HepG2 (cell line): ENCODE measurements around the gene SIVA1. TPM values are rescaled to one million over a fixed set of nuclear protein-coding genes. Genes with fewer than 3 reads are reported as not detected.
A peak's percentile ranks its signal among the peaks of the same experiment; 100 is the strongest.

Source experiments
- CENPX ChIP-seq: sonication (generic); formaldehyde crosslinking; IDR thresholded peaks from 2 replicates; pipeline ENCODE4 v1.9.0; 2021; ENCODE audit warnings: mild to moderate bottlenecking, missing genetic modification reagents, moderate library complexity
- CREB1 ChIP-seq, 2 experiments: fragments of 450-650 bp in 1 of 2; IDR thresholded peaks; 2 replicates each; pipeline ENCODE4 v1.6.1; 2016 to 2017; ENCODE audit warnings: control low read depth in 1 of 2, mild to moderate bottlenecking in 1 of 2, missing compliant biosample characterization in 1 of 2, missing genetic modification characterization in 1 of 2
- KDM6A ChIP-seq: IDR thresholded peaks from 2 replicates; pipeline ENCODE4 v1.6.1; 2016; ENCODE audit warnings: low read depth
- MEF2D ChIP-seq: sonication (generic); formaldehyde crosslinking; IDR thresholded peaks from 2 replicates; pipeline ENCODE4 v1.5.1; 2020; ENCODE audit warnings: mild to moderate bottlenecking, missing genetic modification reagents
- SIX1 ChIP-seq: sonication (generic); formaldehyde crosslinking; IDR thresholded peaks from 2 replicates; pipeline ENCODE4 v1.4.0; 2020; ENCODE audit warnings: missing genetic modification reagents, borderline replicate concordance
- ZMAT3 ChIP-seq: sonication (generic); formaldehyde crosslinking; conservative IDR thresholded peaks from 2 replicates; pipeline ENCODE4 v1.7.0; 2021; ENCODE audit warnings: missing genetic modification reagents
- ZNF121 ChIP-seq: sonication (generic); formaldehyde crosslinking; IDR thresholded peaks from 2 replicates; pipeline ENCODE4 v1.5.0; 2020; ENCODE audit warnings: mild to moderate bottlenecking, missing genetic modification reagents
- ZNF253 ChIP-seq: sonication (generic); formaldehyde crosslinking; IDR thresholded peaks from 2 replicates; pipeline ENCODE4 v1.8.0; 2022; ENCODE audit warnings: mild to moderate bottlenecking, missing genetic modification reagents, borderline replicate concordance
- ZNF510 ChIP-seq: sonication (generic); formaldehyde crosslinking; IDR thresholded peaks from 2 replicates; pipeline ENCODE4 v1.4.0; 2020; ENCODE audit warnings: low read depth, mild to moderate bottlenecking, missing genetic modification reagents
- ZNF605 ChIP-seq: sonication (generic); formaldehyde crosslinking; IDR thresholded peaks from 2 replicates; pipeline ENCODE4 v1.8.0; 2022; ENCODE audit warnings: mild to moderate bottlenecking, missing genetic modification reagents
- ZNF720 ChIP-seq: sonication (generic); formaldehyde crosslinking; IDR thresholded peaks from 2 replicates; pipeline ENCODE4 v1.4.0; 2020; ENCODE audit warnings: missing genetic modification reagents
- polyA plus RNA-seq, 8 experiments: library from polyadenylated mRNA; depleted of rRNA in 3 of 8; stranded (reverse) in 7 of 8; unstranded in 1 of 8; fragments of >200 nt; fragmentation: Illumina TruSeq in 4 of 8; extraction: Trizol in 4 of 8; gene quantifications; 2 replicates each; pipeline versions ENCODE4 v1.2.1 to v1.2.3, GENCODE V29; 2011 to 2016; ENCODE audit warnings: low read depth in 4 of 8, missing spikeins in 1 of 8, mixed read lengths in 1 of 8; ENCODE audit not compliant: insufficient read depth in 1 of 8
- total RNA-seq, 5 experiments: library from RNA; depleted of rRNA; stranded (reverse); fragments of >200 nt; fragmentation: Illumina TruSeq; extraction: Trizol; gene quantifications; 2 replicates each; pipeline ENCODE4 v1.2.3, GENCODE V29; 2016; ENCODE audit warnings: low read depth in 1 of 5
- TF ChIP-seq, protein P1 (sequence below): sonication (generic); formaldehyde crosslinking; IDR thresholded peaks from 2 replicates; pipeline ENCODE4 v1.4.0; 2020; ENCODE audit warnings: missing genetic modification reagents, borderline replicate concordance
- TF ChIP-seq, protein P2 (sequence below): sonication (generic); formaldehyde crosslinking; IDR thresholded peaks from 2 replicates; pipeline ENCODE4 v1.4.0; 2020; ENCODE audit warnings: missing genetic modification reagents
- TF ChIP-seq, protein P3 (sequence below): sonication (generic); formaldehyde crosslinking; IDR thresholded peaks from 2 replicates; pipeline ENCODE4 v1.4.0; 2020; ENCODE audit warnings: mild to moderate bottlenecking, missing genetic modification reagents
- TF ChIP-seq, protein P4 (sequence below): sonication (generic); formaldehyde crosslinking; IDR thresholded peaks from 2 replicates; pipeline ENCODE4 v1.4.0; 2020; ENCODE audit warnings: missing genetic modification reagents
- TF ChIP-seq, protein P5 (sequence below): sonication (generic); formaldehyde crosslinking; IDR thresholded peaks from 2 replicates; pipeline ENCODE4 v1.8.1; 2023; ENCODE audit warnings: mild to moderate bottlenecking, moderate library complexity, missing genetic modification reagents
- TF ChIP-seq, protein P6 (sequence below): sonication (generic); formaldehyde crosslinking; IDR thresholded peaks from 2 replicates; pipeline ENCODE4 v1.5.0; 2020; ENCODE audit warnings: mild to moderate bottlenecking, missing genetic modification reagents

SIVA1 gene
- total and polyA plus RNA-seq, 2 of the 13 experiments (the other 11 are each of a cell fraction or from before 2014, with no cell fraction given) = 123 to 186 TPM

DNA sequence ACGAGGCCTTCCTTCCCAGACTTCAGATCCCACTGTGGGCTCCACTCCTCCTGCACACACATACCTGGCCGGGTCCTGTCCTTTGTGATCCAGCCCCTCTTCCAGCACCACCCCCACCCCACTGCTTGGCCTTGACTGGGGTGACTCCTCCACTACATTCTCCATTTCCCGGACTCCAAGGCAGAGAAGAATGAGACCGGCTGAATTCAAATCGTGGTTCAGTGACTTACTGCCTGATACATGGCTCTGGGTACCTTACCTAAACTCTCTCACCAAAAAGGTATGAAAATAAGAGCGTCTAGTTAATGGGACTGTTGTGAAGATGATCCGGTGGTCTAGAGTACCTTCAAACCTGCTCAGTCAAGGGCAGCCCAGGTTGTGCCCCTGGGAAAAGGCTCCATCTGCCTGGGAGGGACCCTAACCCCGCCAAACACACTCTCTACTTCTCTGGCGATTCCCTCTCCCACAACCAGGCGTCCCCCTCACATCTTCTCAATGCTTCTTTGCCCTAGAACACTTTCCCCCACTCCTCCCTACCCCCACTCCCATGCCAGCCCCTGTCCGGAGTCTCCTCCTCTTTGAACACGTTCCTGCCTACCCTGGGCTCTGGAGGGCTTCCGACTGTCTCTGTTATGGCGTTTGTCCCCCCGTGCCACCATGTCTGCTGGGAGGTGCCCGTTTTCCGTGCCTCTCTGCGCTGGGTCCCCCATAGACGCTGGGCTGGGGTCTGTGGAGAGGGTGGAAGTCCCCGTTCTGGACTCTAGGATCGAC lies 46.5 kb downstream of the SIVA1 start (continued):
- TF ChIP-seq, protein P1, sequence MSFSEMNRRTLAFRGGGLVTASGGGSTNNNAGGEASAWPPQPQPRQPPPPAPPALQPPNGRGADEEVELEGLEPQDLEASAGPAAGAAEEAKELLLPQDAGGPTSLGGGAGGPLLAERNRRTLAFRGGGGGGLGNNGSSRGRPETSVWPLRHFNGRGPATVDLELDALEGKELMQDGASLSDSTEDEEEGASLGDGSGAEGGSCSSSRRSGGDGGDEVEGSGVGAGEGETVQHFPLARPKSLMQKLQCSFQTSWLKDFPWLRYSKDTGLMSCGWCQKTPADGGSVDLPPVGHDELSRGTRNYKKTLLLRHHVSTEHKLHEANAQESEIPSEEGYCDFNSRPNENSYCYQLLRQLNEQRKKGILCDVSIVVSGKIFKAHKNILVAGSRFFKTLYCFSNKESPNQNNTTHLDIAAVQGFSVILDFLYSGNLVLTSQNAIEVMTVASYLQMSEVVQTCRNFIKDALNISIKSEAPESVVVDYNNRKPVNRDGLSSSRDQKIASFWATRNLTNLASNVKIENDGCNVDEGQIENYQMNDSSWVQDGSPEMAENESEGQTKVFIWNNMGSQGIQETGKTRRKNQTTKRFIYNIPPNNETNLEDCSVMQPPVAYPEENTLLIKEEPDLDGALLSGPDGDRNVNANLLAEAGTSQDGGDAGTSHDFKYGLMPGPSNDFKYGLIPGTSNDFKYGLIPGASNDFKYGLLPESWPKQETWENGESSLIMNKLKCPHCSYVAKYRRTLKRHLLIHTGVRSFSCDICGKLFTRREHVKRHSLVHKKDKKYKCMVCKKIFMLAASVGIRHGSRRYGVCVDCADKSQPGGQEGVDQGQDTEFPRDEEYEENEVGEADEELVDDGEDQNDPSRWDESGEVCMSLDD (CRISPR knock-in tag) = no peak
- no peak for TF ChIP-seq ZNF720 (CRISPR knock-in tag)
- TF ChIP-seq, protein P2, sequence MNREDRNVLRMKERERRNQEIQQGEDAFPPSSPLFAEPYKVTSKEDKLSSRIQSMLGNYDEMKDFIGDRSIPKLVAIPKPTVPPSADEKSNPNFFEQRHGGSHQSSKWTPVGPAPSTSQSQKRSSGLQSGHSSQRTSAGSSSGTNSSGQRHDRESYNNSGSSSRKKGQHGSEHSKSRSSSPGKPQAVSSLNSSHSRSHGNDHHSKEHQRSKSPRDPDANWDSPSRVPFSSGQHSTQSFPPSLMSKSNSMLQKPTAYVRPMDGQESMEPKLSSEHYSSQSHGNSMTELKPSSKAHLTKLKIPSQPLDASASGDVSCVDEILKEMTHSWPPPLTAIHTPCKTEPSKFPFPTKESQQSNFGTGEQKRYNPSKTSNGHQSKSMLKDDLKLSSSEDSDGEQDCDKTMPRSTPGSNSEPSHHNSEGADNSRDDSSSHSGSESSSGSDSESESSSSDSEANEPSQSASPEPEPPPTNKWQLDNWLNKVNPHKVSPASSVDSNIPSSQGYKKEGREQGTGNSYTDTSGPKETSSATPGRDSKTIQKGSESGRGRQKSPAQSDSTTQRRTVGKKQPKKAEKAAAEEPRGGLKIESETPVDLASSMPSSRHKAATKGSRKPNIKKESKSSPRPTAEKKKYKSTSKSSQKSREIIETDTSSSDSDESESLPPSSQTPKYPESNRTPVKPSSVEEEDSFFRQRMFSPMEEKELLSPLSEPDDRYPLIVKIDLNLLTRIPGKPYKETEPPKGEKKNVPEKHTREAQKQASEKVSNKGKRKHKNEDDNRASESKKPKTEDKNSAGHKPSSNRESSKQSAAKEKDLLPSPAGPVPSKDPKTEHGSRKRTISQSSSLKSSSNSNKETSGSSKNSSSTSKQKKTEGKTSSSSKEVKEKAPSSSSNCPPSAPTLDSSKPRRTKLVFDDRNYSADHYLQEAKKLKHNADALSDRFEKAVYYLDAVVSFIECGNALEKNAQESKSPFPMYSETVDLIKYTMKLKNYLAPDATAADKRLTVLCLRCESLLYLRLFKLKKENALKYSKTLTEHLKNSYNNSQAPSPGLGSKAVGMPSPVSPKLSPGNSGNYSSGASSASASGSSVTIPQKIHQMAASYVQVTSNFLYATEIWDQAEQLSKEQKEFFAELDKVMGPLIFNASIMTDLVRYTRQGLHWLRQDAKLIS (CRISPR knock-in tag) = no peak
- no peak for TF ChIP-seq CENPX
- no peak for TF ChIP-seq ZMAT3 (CRISPR knock-in tag)
- no peak for TF ChIP-seq ZNF253
- TF ChIP-seq, protein P3, sequence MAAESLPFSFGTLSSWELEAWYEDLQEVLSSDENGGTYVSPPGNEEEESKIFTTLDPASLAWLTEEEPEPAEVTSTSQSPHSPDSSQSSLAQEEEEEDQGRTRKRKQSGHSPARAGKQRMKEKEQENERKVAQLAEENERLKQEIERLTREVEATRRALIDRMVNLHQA (CRISPR knock-in tag) = no peak
- TF ChIP-seq ZNF605 (CRISPR knock-in tag) = 0 out of 2 replicates have a peak, but pooled peaks have one; percentile 12
- TF ChIP-seq CREB1 (IDR thresholded peaks at IDR 0.05) = no peak
- TF ChIP-seq CREB1 (CRISPR knock-in tag; IDR thresholded peaks at IDR 0.05) = no peak
- TF ChIP-seq, protein P4, sequence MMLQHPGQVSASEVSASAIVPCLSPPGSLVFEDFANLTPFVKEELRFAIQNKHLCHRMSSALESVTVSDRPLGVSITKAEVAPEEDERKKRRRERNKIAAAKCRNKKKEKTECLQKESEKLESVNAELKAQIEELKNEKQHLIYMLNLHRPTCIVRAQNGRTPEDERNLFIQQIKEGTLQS (CRISPR knock-in tag) = no peak
- no peak for TF ChIP-seq SIX1 (CRISPR knock-in tag)
- TF ChIP-seq, protein P5, sequence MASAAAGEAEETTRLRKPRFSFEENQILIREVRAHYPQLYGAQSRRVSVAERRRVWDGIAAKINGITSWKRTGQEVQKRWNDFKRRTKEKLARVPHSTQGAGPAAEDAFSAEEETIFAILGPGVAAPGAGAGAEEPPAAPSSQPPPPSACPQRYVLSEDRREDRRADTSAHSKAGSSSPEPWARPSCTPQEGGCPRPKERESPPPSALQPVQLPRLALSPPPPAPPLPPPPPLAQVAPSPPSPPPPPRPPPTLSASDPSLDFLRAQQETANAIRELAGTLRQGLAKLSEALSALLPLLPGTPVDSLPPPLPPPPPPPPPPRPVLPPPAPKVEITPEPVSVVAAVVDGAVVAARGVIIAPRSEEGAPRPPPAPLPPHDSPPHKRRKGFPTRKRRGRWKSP (CRISPR knock-in tag) = 0 out of 2 replicates have a peak, but pooled peaks have one; percentile 14
- TF ChIP-seq, protein P6, sequence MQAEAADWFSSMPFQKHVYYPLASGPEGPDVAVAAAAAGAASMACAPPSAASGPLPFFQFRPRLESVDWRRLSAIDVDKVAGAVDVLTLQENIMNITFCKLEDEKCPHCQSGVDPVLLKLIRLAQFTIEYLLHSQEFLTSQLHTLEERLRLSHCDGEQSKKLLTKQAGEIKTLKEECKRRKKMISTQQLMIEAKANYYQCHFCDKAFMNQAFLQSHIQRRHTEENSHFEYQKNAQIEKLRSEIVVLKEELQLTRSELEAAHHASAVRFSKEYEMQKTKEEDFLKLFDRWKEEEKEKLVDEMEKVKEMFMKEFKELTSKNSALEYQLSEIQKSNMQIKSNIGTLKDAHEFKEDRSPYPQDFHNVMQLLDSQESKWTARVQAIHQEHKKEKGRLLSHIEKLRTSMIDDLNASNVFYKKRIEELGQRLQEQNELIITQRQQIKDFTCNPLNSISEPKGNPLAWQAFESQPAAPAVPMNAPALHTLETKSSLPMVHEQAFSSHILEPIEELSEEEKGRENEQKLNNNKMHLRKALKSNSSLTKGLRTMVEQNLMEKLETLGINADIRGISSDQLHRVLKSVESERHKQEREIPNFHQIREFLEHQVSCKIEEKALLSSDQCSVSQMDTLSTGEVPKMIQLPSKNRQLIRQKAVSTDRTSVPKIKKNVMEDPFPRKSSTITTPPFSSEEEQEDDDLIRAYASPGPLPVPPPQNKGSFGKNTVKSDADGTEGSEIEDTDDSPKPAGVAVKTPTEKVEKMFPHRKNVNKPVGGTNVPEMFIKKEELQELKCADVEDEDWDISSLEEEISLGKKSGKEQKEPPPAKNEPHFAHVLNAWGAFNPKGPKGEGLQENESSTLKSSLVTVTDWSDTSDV (CRISPR knock-in tag) = 0 out of 2 replicates have a peak, but pooled peaks have one; percentile 61
- no peak for TF ChIP-seq ZNF510 (CRISPR knock-in tag)
- no peak for TF ChIP-seq KDM6A (CRISPR knock-in tag)
- TF ChIP-seq MEF2D (CRISPR knock-in tag) = no peak
- no peak for TF ChIP-seq ZNF121 (CRISPR knock-in tag)
